ENCODE measurements around the gene TMC7.
A peak's percentile ranks its signal among the peaks of the same experiment; 100 is the strongest.

TMC7 gene

DNA sequence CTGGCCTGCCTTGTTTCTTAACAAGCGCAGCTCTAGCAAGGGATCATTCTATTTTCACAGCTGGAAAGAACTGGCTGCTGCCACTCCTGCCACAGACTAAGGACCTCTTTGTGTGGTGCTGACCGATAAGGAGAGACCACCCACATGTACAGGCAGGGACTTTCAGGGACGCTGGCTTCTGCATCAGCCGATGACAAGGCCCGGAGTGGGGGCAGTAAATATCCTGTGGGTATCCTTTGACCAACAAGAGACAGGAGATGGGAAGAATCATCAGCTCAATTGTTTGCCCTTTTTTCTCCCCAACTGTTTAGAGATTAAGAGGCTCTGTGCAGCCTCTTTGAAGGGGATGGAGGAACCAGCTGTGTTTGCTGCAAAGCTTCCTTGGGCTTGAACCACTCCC is 120.9 kb downstream of the TMC7 start:
- no peak for DNase-seq

DNA sequence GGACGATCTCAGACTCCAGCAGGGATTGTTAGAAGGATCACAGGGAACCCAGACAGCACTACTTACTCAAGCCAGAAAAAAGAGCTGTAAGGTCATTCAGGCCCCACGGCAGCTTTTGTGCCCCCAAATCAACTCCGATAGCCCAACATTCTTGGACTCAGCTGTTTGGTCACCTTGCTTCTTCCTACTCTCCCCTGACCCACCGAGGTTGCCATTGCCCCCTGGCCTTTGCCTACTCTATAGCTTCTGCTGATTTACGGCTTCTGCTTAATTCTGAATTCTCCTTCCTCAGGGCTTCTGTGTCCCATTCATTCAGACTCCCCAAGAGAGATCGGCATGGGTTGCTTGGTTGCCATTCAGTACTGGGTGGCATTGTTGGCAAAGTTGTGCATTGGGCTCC is 121.4 kb downstream of the TMC7 start:
- peaks cover 8% of the 10 kb centered on the region for H3K27me3 Mint-ChIP-seq (ENCODE audit: low read depth, poor library complexity)
- DNase-seq, result no peak
- peak overlapping the region; percentile 44 for H3K27ac Mint-ChIP-seq
- peaks cover 3% of the 10 kb centered on the region for H3K9me3 Mint-ChIP-seq
- H3K36me3 Mint-ChIP-seq (ENCODE audit: low read depth), result no peaks in the 10 kb centered on the region
- peaks cover 38% of the 10 kb centered on the region for H3K4me1 Mint-ChIP-seq
- TF ChIP-seq, protein P1, sequence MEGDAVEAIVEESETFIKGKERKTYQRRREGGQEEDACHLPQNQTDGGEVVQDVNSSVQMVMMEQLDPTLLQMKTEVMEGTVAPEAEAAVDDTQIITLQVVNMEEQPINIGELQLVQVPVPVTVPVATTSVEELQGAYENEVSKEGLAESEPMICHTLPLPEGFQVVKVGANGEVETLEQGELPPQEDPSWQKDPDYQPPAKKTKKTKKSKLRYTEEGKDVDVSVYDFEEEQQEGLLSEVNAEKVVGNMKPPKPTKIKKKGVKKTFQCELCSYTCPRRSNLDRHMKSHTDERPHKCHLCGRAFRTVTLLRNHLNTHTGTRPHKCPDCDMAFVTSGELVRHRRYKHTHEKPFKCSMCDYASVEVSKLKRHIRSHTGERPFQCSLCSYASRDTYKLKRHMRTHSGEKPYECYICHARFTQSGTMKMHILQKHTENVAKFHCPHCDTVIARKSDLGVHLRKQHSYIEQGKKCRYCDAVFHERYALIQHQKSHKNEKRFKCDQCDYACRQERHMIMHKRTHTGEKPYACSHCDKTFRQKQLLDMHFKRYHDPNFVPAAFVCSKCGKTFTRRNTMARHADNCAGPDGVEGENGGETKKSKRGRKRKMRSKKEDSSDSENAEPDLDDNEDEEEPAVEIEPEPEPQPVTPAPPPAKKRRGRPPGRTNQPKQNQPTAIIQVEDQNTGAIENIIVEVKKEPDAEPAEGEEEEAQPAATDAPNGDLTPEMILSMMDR (IDR thresholded peaks at IDR 0.05), result no peak
- H3K4me3 Mint-ChIP-seq, result no peak overlapping the region

More for the DNA sequence above, 120.9 kb downstream of the TMC7 start:
- Mint-ChIP-seq H3K27ac (peak overlapping the region; percentile 44), H3K4me3 (no peak overlapping the region), H3K9me3 (peaks cover 7% of the 10 kb centered on the region), H3K4me1 (peaks cover 38% of the 10 kb centered on the region), H3K27me3 (ENCODE audit: low read depth, poor library complexity) (peaks cover 8% of the 10 kb centered on the region), H3K36me3 (ENCODE audit: low read depth) (no peaks in the 10 kb centered on the region)
- TF ChIP-seq, protein P1 (IDR thresholded peaks at IDR 0.05), result no peak

DNA sequence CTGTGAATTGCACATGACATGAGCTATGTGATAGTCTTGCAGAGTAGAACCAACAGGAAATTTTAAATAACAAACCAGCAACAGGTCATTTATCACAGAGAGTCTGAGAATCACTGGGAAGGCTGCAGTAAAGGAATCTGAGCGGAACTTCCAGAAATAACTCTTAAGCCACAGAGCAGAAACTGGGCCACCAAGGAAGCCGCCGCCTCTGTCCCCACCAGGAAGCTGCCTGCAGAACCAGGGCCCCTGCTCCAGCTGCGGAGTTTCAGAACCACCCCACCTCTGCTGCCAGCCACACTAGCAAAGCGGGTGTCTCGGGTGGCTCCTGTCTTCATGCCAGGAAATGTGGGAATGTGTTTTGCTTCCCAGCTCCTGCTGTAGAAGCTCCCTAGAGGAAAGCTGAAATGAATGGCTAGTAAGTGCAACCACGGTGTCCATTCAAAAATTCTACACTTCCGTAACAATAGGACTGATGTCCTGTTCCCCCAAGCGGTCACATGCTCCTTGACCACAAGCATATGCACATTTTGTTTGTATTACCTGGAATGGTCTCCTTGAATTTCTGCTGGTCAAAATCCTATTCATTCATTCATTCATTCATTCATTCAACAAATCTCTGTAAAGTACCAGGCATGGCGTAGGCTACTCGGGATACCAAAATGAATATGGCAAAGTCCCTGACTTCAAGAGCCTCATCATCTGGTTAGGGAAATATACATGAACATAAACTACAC is 122.3 kb downstream of the TMC7 start:
- peaks cover 8% of the 10 kb centered on the region for H3K27me3 Mint-ChIP-seq (ENCODE audit: low read depth, poor library complexity)
- no peaks in the 10 kb centered on the region for H3K36me3 Mint-ChIP-seq (ENCODE audit: low read depth)
- TF ChIP-seq, protein P1 (IDR thresholded peaks at IDR 0.05), result no peak
- no peak for DNase-seq
- H3K4me3 Mint-ChIP-seq, result no peak overlapping the region
- peaks cover 38% of the 10 kb centered on the region for H3K4me1 Mint-ChIP-seq
- peak overlapping the region; percentile 45 for H3K27ac Mint-ChIP-seq
- no peaks in the 10 kb centered on the region for H3K9me3 Mint-ChIP-seq

DNA sequence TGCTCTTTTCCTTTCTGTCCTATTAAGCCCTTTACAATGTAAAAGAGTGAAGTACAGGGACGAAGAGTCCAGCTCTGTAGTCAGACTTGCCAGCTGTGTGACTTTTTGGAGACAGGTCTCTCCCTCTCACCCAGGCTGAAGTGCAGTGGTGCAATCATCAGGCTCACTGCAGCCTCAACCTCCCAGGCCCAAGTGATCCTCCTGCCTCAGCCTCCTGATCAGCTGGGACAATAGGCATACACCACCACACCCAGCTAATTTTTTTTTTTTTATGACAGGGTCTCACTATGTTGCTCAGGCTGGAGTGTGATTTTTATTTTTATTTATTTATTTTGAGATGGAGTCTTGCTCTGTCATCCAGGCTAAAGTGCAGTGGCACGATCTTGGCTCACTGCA is 122.9 kb downstream of the TMC7 start:
- H3K9me3 Mint-ChIP-seq, result no peaks in the 10 kb centered on the region
- H3K4me1 Mint-ChIP-seq, result peaks cover 38% of the 10 kb centered on the region
- H3K27ac Mint-ChIP-seq, result no peak overlapping the region
- no peaks in the 10 kb centered on the region for H3K36me3 Mint-ChIP-seq (ENCODE audit: low read depth)
- peaks cover 8% of the 10 kb centered on the region for H3K27me3 Mint-ChIP-seq (ENCODE audit: low read depth, poor library complexity)
- H3K4me3 Mint-ChIP-seq, result no peak overlapping the region
- TF ChIP-seq, protein P1 (IDR thresholded peaks at IDR 0.05), result no peak
- no peak for DNase-seq

DNA sequence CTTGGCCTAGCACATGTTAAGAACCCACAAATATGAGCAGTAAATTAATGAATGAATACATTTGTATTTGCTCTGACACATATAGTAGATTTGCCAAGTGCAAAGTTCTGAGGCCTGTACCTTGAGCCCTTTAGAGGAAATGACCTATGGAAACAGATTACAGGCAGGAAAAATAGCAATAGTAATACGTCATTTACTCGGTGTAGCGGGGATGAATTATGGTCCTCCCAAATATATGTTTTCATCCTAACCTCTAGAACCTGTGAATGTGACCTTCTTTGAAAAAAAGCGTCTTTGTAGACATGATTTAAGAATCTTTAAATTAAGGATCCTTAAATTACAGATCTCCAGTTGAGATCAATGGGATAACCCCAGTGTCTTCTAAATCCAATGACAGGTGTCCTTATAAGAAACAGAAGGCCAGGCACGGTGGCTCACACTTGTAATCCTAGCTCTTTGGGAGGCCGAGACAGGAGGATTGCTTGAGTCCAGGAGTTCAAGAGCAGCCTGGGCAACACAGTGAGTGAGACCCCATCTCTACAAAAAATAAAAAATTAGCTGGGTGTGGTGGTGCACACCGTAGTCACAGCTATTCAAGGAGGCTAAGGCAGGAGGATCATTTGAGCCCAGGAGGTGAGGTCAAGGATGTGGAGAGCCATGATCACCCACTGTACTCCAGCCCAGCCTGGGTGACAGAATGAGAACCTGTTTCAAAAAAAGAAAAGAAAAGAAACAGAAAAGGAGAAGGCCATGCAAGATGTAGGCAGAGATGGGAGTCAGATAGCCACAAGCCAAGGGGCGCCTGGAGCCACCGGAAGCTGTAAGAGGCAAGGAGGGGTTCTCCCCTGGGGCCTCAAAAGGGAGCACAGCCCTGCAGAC is 124.9 kb downstream of the TMC7 start:
- Mint-ChIP-seq H3K9me3 (no peaks in the 10 kb centered on the region), H3K27me3 (ENCODE audit: low read depth, poor library complexity) (peaks cover 8% of the 10 kb centered on the region), H3K4me3 (no peak overlapping the region), H3K27ac (no peak overlapping the region), H3K4me1 (peaks cover 46% of the 10 kb centered on the region), H3K36me3 (ENCODE audit: low read depth) (no peaks in the 10 kb centered on the region)
- TF ChIP-seq, protein P1 (IDR thresholded peaks at IDR 0.05), result no peak
- no peak for DNase-seq

All from nephron progenitor cell (in vitro differentiated cells).